Measurements from ENCODE around the gene XCR1. TPM values are rescaled to one million over a fixed set of nuclear protein-coding genes. Genes with fewer than 3 reads are reported as not detected.

XCR1 gene
- total RNA-seq, 1 donor from 2014 or later, result not detected

GRCh38 chr3:45987368-45988291 is 39.7 kb downstream of the XCR1 start:
- DNase-seq (peak; percentile 62), ATAC-seq (ENCODE audit: poor library complexity) (peak; percentile 6)
- intact Hi-C loops (cut with DNase I), result no loop called here

GRCh38 chr3:45986303-45986982 is 40.8 kb downstream of the XCR1 start:
- peak; percentile 58 for DNase-seq
- ATAC-seq (ENCODE audit: poor library complexity), result peak; percentile 79
- intact Hi-C loops (cut with DNase I), result no loop called here

- DNase-seq (no peak), ATAC-seq (ENCODE audit: poor library complexity) (peak; percentile 60)
- intact Hi-C loops (cut with DNase I), result no loop called here
Observed at GRCh38 chr3:45985532-45986302, 41.6 kb downstream of the XCR1 start.

- DNase-seq (peak; percentile 70), ATAC-seq (ENCODE audit: poor library complexity) (peak; percentile 1)
- intact Hi-C loops (cut with DNase I), result no loop called here
Observed at GRCh38 chr3:45984331-45985312, 42.7 kb downstream of the XCR1 start.

GRCh38 chr3:45983770-45984169 is 43.5 kb downstream of the XCR1 start:
- ATAC-seq (ENCODE audit: poor library complexity) (no peak), DNase-seq (no peak)
- intact Hi-C loops (cut with DNase I), result no loop called here

GRCh38 chr3:45981346-45982074 is 45.8 kb downstream of the XCR1 start:
- intact Hi-C loops (cut with DNase I), result no loop called here
- ATAC-seq (ENCODE audit: poor library complexity) (no peak), DNase-seq (no peak)

GRCh38 chr3:45980819-45981218 is 46.5 kb downstream of the XCR1 start:
- no peak for ATAC-seq (ENCODE audit: poor library complexity)
- no peak for DNase-seq
- intact Hi-C loops (cut with DNase I), result no loop called here

- DNase-seq (no peak), ATAC-seq (ENCODE audit: poor library complexity) (no peak)
- intact Hi-C loops (cut with DNase I), result no loop called here
Observed at GRCh38 chr3:45980229-45980813, 47.0 kb downstream of the XCR1 start.

- no peak for DNase-seq
- ATAC-seq (ENCODE audit: poor library complexity), result no peak
- intact Hi-C loops (cut with DNase I), result no loop called here
Observed at GRCh38 chr3:45979378-45979777, 47.9 kb downstream of the XCR1 start.

GRCh38 chr3:45978006-45978761 is 49.1 kb downstream of the XCR1 start:
- ATAC-seq (ENCODE audit: poor library complexity) (no peak), DNase-seq (no peak)
- intact Hi-C loops (cut with DNase I), result no loop called here

- intact Hi-C loops (cut with DNase I), result no loop called here
- DNase-seq, result no peak
- ATAC-seq (ENCODE audit: poor library complexity), result no peak
Observed at GRCh38 chr3:45976191-45977091, 50.8 kb downstream of the XCR1 start.

GRCh38 chr3:45975686-45976085 is 51.6 kb downstream of the XCR1 start:
- DNase-seq (no peak), ATAC-seq (ENCODE audit: poor library complexity) (no peak)
- intact Hi-C loops (cut with DNase I), result no loop called here

- intact Hi-C loops (cut with DNase I), result no loop called here
- DNase-seq (no peak), ATAC-seq (ENCODE audit: poor library complexity) (no peak)
Observed at GRCh38 chr3:45974686-45975085, 52.6 kb downstream of the XCR1 start.

- DNase-seq (no peak), ATAC-seq (ENCODE audit: poor library complexity) (peak; percentile 9)
- intact Hi-C loops (cut with DNase I), result no loop called here
Observed at GRCh38 chr3:45972534-45973402, 54.5 kb downstream of the XCR1 start.

- ATAC-seq (ENCODE audit: poor library complexity) (no peak), DNase-seq (no peak)
- intact Hi-C loops (cut with DNase I), result no loop called here
Observed at GRCh38 chr3:45969953-45970352, 57.3 kb downstream of the XCR1 start.
